ENCODE data around the gene ABHD17C.

GRCh38 chr15:80743189-80743833, 48.2 kb downstream of the ABHD17C start:
- TF ChIP-seq CTCF (IDR thresholded peaks at IDR 0.05) (no peak), POLR2AphosphoS5 (IDR thresholded peaks at IDR 0.05; ENCODE audit: insufficient read depth in 1 of 2, low read depth in 1 of 2) (no peak)

Measured in vagina (tissue), 2 donors.